HepG2 (cell line): ENCODE measurements around the gene HAS3. TPM values are rescaled to one million over a fixed set of nuclear protein-coding genes. Genes with fewer than 3 reads are reported as not detected.

ENCODE experiments used
- BRD4 ChIP-seq: sonication (generic); formaldehyde crosslinking; IDR thresholded peaks from 2 replicates; pipeline ENCODE4 v1.4.0; 2020; ENCODE audit warnings: missing genetic modification reagents
- CEBPZ ChIP-seq: IDR thresholded peaks from 2 replicates; pipeline ENCODE4 v1.6.1; 2012; ENCODE audit warnings: low read length, improper control_type of control experiment
- DBP ChIP-seq: sonication (generic); formaldehyde crosslinking; IDR thresholded peaks from 2 replicates; pipeline ENCODE4 v1.4.0; 2020; ENCODE audit warnings: missing genetic modification reagents; ENCODE audit errors: not compliant biosample characterization
- DPF2 ChIP-seq: sonication (generic); formaldehyde crosslinking; IDR thresholded peaks from 2 replicates; pipeline ENCODE4 v1.4.0; 2020; ENCODE audit warnings: mild to moderate bottlenecking, low read depth, missing genetic modification reagents, borderline replicate concordance
- GATAD1 ChIP-seq: IDR thresholded peaks from 2 replicates; pipeline ENCODE4 v1.6.1; 2016; ENCODE audit warnings: missing genetic modification reagents, missing compliant biosample characterization
- MTA1 ChIP-seq: sonication (generic); formaldehyde crosslinking; IDR thresholded peaks from 2 replicates; pipeline ENCODE4 v1.4.0; 2020; ENCODE audit warnings: missing genetic modification reagents, mild to moderate bottlenecking, borderline replicate concordance
- REPIN1 ChIP-seq: sonication (generic); formaldehyde crosslinking; IDR thresholded peaks from 2 replicates; pipeline ENCODE4 v1.8.0; 2022; ENCODE audit warnings: missing genetic modification reagents, low read depth, mild to moderate bottlenecking, borderline replicate concordance
- SNAPC2 ChIP-seq: sonication (generic); formaldehyde crosslinking; IDR thresholded peaks from 2 replicates; pipeline ENCODE4 v1.8.1; 2022; ENCODE audit warnings: mild to moderate bottlenecking, missing genetic modification reagents
- TFDP1 ChIP-seq: IDR thresholded peaks from 2 replicates; pipeline ENCODE4 v1.6.1; 2016; ENCODE audit warnings: missing compliant biosample characterization, missing genetic modification reagents, borderline replicate concordance
- TRIM24 ChIP-seq: sonication (generic); formaldehyde crosslinking; IDR thresholded peaks from 2 replicates; pipeline ENCODE4 v1.8.0; 2022; ENCODE audit warnings: mild to moderate bottlenecking, missing genetic modification reagents
- XBP1 ChIP-seq: sonication (generic); formaldehyde crosslinking; IDR thresholded peaks from 2 replicates; pipeline ENCODE4 v1.5.0; 2020; ENCODE audit warnings: missing genetic modification reagents
- YEATS4 ChIP-seq: sonication (generic); formaldehyde crosslinking; IDR thresholded peaks from 2 replicates; pipeline ENCODE4 v1.4.0; 2020; ENCODE audit warnings: missing genetic modification reagents, borderline replicate concordance
- ZMYM3 ChIP-seq: sonication (generic); formaldehyde crosslinking; IDR thresholded peaks from 2 replicates; pipeline ENCODE4 v1.5.1; 2020; ENCODE audit warnings: mild to moderate bottlenecking, missing genetic modification reagents
- ZNF383 ChIP-seq: sonication (generic); formaldehyde crosslinking; IDR thresholded peaks from 2 replicates; pipeline ENCODE4 v1.4.0; 2020; ENCODE audit warnings: missing genetic modification reagents, mild to moderate bottlenecking, borderline replicate concordance
- ZNF510 ChIP-seq: sonication (generic); formaldehyde crosslinking; IDR thresholded peaks from 2 replicates; pipeline ENCODE4 v1.4.0; 2020; ENCODE audit warnings: low read depth, mild to moderate bottlenecking, missing genetic modification reagents
- ZNF552 ChIP-seq: sonication (generic); formaldehyde crosslinking; IDR thresholded peaks from 2 replicates; pipeline ENCODE4 v1.9.0; 2022; ENCODE audit warnings: missing genetic modification reagents, mild to moderate bottlenecking, borderline replicate concordance
- ZNF713 ChIP-seq: sonication (generic); formaldehyde crosslinking; IDR thresholded peaks from 2 replicates; pipeline ENCODE4 v1.4.0; 2020; ENCODE audit warnings: mild to moderate bottlenecking, missing genetic modification reagents
- ZNF737 ChIP-seq: sonication (generic); formaldehyde crosslinking; IDR thresholded peaks from 2 replicates; pipeline ENCODE4 v1.5.0; 2020; ENCODE audit warnings: missing genetic modification reagents, mild to moderate bottlenecking, borderline replicate concordance
- ZNF780A ChIP-seq: sonication (generic); formaldehyde crosslinking; IDR thresholded peaks from 2 replicates; pipeline ENCODE4 v1.8.0; 2022; ENCODE audit warnings: mild to moderate bottlenecking, missing genetic modification reagents, moderate library complexity
- polyA plus RNA-seq, 8 experiments: library from polyadenylated mRNA; depleted of rRNA in 3 of 8; stranded (reverse) in 7 of 8; unstranded in 1 of 8; fragments of >200 nt; fragmentation: Illumina TruSeq in 4 of 8; extraction: Trizol in 4 of 8; gene quantifications; 2 replicates each; pipeline versions ENCODE4 v1.2.1 to v1.2.3, GENCODE V29; 2011 to 2016; ENCODE audit warnings: low read depth in 4 of 8, missing spikeins in 1 of 8, mixed read lengths in 1 of 8; ENCODE audit not compliant: insufficient read depth in 1 of 8
- total RNA-seq, 5 experiments: library from RNA; depleted of rRNA; stranded (reverse); fragments of >200 nt; fragmentation: Illumina TruSeq; extraction: Trizol; gene quantifications; 2 replicates each; pipeline ENCODE4 v1.2.3, GENCODE V29; 2016; ENCODE audit warnings: low read depth in 1 of 5
- TF ChIP-seq, protein P1 (sequence below): IDR thresholded peaks from 2 replicates; pipeline ENCODE4 v1.4.0; 2020; ENCODE audit warnings: mild to moderate bottlenecking, missing genetic modification reagents

HAS3 gene
- total and polyA plus RNA-seq, 2 of the 13 experiments (the other 11 are each of a cell fraction or from before 2014, with no cell fraction given) = 0.04 to 0.30 TPM

DNA sequence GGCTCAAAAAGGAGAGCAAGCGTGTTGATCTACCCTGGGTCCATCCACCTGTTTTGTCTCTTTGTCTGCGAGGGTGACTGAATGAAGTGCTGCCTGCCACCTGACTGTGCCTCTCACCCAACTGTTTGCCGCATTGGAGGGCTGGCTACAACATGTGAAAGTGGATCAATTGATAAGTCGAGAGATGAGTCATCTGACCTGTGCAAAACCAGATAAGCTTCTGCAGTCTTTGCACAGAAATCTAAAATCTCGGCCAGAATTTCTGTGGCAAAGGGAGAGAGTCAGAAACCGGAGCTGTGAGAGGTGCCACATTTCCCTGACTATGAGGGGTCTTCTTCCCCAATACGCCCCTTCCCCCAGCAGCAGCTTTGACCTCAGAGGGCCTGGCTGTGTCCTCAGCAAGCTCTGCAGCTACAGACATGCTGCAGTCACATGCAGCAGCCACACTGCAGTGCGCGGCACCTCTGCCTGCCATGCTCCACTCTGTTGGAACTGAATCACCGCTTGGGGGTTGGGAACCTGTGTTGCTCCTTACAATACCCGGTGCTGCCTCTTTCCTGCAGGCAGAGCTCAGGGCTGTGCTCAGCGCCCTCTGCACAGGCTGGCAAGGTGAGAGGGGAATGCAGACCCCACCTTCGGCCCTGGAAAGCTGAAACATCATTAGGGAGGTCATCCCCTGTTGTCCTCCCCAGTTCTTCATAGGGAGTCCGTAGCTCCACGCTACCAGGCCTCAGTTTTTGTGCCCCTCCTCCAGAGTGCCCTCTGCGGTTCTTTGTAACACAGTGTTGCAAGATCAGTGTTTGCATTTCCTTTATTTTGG is 16.2 kb upstream of the HAS3 start (continued):
- TF ChIP-seq REPIN1 (peak; percentile 80), ZNF383 (CRISPR knock-in tag) (no peak), BRD4 (CRISPR knock-in tag) (0 out of 2 replicates have a peak, but pooled peaks have one; percentile 33), ZNF780A (CRISPR knock-in tag) (0 out of 2 replicates have a peak, but pooled peaks have one; percentile 47), DBP (no peak), GATAD1 (CRISPR knock-in tag) (no peak), ZMYM3 (CRISPR knock-in tag) (peak; percentile 23), ZNF713 (peak; percentile 33; the same call in 1 of the 2 replicates), DPF2 (CRISPR knock-in tag) (no peak), MTA1 (CRISPR knock-in tag) (peak; percentile 76; the same call in 1 of the 2 replicates), SNAPC2 (CRISPR knock-in tag) (peak; percentile 86; the same call in 1 of the 2 replicates), CEBPZ (no peak), ZNF737 (CRISPR knock-in tag) (no peak), TRIM24 (CRISPR knock-in tag) (peak; percentile 72), ZNF510 (CRISPR knock-in tag) (no peak), ZNF552 (CRISPR knock-in tag) (no peak), XBP1 (CRISPR knock-in tag) (no peak), YEATS4 (CRISPR knock-in tag) (no peak; the same call in 1 of the 2 replicates), TFDP1 (CRISPR knock-in tag) (peak; percentile 71; the same call in 1 of the 2 replicates)
- TF ChIP-seq, protein P1, sequence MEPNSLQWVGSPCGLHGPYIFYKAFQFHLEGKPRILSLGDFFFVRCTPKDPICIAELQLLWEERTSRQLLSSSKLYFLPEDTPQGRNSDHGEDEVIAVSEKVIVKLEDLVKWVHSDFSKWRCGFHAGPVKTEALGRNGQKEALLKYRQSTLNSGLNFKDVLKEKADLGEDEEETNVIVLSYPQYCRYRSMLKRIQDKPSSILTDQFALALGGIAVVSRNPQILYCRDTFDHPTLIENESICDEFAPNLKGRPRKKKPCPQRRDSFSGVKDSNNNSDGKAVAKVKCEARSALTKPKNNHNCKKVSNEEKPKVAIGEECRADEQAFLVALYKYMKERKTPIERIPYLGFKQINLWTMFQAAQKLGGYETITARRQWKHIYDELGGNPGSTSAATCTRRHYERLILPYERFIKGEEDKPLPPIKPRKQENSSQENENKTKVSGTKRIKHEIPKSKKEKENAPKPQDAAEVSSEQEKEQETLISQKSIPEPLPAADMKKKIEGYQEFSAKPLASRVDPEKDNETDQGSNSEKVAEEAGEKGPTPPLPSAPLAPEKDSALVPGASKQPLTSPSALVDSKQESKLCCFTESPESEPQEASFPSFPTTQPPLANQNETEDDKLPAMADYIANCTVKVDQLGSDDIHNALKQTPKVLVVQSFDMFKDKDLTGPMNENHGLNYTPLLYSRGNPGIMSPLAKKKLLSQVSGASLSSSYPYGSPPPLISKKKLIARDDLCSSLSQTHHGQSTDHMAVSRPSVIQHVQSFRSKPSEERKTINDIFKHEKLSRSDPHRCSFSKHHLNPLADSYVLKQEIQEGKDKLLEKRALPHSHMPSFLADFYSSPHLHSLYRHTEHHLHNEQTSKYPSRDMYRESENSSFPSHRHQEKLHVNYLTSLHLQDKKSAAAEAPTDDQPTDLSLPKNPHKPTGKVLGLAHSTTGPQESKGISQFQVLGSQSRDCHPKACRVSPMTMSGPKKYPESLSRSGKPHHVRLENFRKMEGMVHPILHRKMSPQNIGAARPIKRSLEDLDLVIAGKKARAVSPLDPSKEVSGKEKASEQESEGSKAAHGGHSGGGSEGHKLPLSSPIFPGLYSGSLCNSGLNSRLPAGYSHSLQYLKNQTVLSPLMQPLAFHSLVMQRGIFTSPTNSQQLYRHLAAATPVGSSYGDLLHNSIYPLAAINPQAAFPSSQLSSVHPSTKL = peak; percentile 46
